Gastroesophageal sphincter (tissue), 3 donors: ENCODE results near the gene THRB.

ENCODE experiments used
- POLR2AphosphoS5 ChIP-seq: sonication (generic); formaldehyde crosslinking; IDR thresholded peaks from one replicate; pipeline ENCODE4 v1.6.1; 2017; ENCODE audit warnings: antibody characterized with exemption
- TF ChIP-seq, protein P1 (sequence below), 4 experiments: fragments of 200-600 bp in 2 of 4; fragments of 450-650 bp in 2 of 4; sonication (generic) in 1 of 4; IDR thresholded peaks; one replicate each; pipeline ENCODE4 v1.5.1; 2017 to 2019; ENCODE audit warnings: antibody characterized with exemption in 4 of 4, mild to moderate bottlenecking in 2 of 4, moderate library complexity in 2 of 4

GRCh38 chr3:24286405-24286804 lies 208.2 kb downstream of the THRB start:
- TF ChIP-seq, protein P1, sequence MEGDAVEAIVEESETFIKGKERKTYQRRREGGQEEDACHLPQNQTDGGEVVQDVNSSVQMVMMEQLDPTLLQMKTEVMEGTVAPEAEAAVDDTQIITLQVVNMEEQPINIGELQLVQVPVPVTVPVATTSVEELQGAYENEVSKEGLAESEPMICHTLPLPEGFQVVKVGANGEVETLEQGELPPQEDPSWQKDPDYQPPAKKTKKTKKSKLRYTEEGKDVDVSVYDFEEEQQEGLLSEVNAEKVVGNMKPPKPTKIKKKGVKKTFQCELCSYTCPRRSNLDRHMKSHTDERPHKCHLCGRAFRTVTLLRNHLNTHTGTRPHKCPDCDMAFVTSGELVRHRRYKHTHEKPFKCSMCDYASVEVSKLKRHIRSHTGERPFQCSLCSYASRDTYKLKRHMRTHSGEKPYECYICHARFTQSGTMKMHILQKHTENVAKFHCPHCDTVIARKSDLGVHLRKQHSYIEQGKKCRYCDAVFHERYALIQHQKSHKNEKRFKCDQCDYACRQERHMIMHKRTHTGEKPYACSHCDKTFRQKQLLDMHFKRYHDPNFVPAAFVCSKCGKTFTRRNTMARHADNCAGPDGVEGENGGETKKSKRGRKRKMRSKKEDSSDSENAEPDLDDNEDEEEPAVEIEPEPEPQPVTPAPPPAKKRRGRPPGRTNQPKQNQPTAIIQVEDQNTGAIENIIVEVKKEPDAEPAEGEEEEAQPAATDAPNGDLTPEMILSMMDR (IDR thresholded peaks at IDR 0.05): no peak
- TF ChIP-seq POLR2AphosphoS5: no peak
